Bone marrow (tissue), 2 donors: Measurements from ENCODE around the gene ECE2.

ENCODE experiments used
- DNase-seq, 2 donors: peaks; one replicate each; lab custom pipeline; 2025; lab: John Stamatoyannopoulos, UW

Gene ECE2

DNA sequence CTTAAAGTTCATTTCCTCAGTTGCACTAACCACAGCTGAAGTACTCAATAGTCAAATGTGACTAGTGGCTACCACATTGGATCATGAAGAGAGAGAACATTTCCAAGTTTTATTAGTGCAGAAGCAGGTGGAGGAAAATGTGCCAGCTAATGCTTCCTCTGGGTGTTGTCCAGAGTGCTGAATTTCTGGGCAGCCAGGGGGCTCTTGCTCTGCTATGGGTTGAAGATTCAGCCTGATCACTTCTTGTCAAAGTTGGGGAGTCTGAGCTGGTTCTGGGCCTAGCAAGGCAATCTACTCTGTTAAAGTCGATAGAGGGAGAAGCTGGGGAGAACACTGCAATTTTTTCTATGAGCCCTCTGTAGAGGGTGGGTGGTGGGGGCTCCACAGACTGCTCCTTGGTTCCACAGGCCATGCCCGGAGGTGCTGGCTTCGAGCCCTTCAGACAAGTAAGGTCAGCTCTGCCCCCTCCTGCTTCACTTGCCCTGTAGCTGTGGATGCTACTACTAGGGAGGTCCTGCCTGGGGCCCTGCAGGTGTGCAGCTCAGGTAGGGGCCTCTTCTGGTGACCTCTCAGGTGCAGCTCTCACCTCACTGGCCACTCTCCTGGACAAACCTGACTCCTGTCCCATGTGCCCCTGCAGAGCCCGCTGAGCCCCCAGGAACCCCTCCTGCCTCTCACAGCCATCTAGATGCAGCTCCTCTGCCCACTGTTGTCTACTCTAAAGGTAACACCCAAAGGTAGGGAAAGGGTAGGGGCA lies 35.3 kb upstream of the ECE2 start:
- DNase-seq = no peak

DNA sequence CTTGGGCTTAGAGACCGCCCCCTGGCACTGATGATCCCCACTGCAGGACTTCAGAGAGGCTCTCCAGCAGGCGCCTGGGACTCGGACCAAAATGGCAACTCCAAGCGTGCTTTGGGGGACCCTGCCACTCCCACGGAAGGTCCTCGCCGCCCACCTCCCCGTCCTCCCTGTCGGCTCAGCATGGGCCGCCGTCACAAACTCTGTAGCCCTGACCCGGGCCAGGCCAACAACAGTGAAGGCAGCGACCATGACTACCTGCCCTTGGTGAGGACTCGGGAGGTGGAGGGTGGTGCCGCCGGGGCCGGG lies 34.7 kb upstream of the ECE2 start:
- no peak for DNase-seq

DNA sequence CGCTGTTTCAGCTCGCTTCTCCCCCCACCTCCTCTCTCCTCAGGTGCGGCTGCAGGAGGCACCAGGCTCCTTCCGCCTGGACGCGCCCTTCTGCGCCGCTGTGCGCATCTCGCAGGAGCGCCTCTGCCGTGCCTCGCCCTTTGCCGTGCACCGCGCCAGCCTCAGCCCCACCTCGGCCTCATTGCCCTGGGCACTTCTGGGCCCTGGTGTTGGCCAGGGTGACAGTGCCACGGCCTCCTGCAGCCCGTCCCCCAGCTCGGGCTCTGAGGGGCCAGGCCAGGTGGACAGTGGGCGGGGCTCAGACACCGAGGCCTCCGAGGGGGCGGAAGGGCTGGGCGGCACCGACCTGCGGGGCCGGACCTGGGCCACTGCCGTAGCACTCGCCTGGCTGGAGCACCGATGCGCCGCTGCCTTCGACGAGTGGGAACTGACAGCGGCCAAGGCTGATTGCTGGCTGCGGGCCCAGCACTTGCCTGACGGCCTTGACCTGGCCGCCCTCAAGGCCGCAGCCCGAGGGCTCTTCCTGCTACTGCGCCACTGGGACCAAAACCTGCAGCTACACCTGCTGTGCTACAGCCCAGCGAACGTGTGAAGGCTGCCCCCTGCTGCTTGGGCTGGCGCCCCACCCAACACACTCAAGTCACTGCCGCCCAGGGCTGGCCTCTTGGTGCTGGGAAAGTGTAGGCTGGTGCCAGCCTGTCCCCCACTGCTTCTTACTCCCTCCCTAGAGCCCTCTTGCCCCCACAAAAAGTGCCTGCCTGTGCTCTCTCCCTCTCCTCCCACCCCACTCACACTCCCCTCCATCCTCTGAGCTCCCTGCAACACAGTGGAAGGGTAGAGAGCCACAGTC lies 34.1 kb upstream of the ECE2 start:
- DNase-seq = no peak

DNA sequence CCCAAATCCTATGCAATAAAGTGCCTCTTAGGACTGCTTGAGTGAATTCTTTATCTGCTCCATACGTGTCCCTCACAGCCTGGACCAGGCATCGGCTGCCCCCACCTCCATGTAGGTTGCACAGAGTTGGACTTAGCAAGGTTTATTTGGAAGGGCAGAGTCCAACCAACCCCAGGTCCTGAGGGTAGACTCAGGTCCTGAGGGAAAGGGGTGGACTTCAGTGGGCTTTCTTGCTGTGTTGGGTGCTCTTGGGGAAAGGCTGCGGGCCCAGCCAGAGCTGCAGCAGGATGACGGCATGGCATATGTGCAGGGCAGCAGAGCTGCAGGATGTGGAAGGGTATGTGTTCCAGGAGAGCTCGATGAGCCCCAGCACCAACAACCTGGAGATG lies 33.5 kb upstream of the ECE2 start:
- DNase-seq = no peak

DNA sequence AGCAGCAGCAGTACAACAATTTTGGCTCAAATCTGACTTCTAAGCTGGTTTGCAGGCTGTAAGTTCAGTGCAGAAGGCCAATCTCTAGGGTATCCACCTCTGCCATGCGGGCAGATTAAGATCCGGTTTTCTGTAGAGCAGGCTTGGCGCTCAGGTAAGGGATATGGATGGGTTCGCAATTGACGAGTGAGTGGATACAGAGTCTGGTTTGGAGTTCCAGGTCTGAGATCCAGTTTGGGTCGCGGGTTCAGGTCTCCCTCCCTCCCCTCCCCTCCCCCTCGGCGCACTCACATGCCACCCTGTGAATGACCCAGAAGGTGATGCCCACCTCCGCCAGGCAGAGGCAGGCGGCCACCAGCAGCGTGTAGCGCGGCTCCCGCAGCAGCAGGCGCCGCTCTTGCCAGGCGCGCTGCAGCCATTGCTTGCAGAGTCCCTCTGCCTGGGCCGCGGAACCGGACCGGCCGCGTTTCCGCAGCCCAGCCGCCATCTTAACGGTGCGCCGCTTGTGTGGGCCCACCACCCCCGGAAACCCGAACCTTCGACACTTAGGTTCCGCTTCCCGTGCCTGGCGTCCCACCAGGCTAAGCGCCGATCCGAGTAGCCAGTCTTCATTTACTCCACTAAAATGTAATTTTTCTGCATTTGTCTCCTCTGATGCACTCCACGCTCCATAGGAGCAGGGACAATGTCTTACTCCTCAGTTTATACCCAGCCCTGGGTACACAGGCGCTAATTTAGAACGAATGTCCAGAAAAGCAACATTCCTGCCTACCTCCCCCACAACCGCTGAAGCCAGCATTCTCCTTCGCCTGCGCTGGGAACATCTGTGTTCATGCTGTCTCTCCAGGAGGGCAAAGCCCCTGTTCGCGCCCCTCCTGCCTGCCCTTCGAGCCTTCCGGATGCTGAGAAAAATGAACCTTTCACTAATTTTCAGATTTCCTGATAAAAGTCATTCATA lies 27.1 kb upstream of the ECE2 start, which contains the start of gene ALG3:
Gene ALG3, minus strand, starts transcription at position 509 of the 958 bp plus-strand sequence. Its CDS starts 22 bp downstream, at position 487.
- DNase-seq = peak; percentile 66 to 72

DNA sequence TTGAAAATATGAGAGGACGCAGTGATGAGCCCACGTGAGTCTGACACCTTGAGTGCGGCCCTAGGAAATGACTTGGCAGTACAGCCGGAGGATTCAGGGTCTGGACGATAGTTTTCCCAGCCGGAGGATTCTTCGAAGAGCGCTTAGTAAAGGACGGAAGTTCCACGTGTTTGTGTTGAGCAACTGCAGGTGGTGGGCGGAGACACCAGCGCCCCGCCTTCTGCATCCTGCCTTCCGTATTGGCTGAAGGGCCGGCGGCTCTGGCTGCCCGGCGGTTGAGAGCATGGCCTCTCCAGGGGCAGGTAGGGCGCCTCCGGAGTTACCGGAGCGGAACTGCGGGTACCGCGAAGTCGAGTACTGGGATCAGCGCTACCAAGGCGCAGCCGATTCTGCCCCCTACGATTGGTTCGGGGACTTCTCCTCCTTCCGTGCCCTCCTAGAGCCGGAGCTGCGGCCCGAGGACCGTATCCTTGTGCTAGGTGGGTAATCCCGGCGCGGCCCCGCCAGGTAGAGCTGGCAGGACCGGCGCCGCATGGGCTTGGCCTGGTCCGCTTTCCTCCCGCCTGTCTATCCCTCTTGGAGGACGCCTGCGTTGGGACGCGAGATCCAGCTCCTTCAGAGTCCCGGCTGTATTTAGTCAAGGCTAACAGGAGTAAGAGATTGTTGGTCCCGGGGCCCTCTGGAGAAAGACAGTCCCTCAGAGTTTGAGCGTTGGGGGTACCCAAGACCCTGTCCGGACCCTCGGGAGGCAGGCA lies 26.2 kb upstream of the ECE2 start, which contains the start of gene EEF1AKMT4:
Gene EEF1AKMT4, plus strand, starts transcription at position 261 of the 755 bp plus-strand sequence. Its CDS starts 23 bp downstream, at position 284.
- peak; percentile 83 to 93 for DNase-seq

DNA sequence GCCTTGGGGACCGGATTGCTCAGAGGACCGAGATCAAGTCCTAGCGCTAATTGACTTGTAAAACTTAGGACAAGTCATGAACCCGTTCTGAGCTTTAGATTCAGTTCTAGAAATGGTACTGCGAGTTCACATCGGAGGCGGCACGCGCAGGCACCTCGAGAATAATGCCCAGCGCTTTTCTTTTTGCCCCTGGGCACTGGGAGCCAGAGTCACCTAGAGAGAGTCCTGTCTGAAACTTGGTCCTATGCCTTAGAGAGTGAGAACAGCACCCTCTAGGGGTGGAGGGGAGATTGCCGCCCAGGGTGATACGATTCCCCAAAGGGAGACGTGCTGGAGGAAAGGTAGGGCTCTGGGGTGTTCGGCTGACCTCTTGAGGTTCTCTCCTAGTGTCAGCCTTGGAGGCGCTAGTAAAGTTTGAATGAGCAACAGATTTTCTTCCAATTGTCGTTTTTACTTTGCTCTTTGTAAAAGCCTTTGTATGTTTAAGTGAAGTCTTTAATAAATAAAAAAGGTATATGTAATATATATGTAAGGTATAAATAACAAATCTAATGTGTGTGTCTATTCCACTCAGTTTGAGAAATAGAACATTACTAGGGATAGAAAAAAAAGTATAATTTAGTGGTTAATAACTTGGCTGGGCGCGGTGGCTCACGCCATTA lies 25.5 kb upstream of the ECE2 start:
- DNase-seq = peak; percentile 50 to 84

DNA sequence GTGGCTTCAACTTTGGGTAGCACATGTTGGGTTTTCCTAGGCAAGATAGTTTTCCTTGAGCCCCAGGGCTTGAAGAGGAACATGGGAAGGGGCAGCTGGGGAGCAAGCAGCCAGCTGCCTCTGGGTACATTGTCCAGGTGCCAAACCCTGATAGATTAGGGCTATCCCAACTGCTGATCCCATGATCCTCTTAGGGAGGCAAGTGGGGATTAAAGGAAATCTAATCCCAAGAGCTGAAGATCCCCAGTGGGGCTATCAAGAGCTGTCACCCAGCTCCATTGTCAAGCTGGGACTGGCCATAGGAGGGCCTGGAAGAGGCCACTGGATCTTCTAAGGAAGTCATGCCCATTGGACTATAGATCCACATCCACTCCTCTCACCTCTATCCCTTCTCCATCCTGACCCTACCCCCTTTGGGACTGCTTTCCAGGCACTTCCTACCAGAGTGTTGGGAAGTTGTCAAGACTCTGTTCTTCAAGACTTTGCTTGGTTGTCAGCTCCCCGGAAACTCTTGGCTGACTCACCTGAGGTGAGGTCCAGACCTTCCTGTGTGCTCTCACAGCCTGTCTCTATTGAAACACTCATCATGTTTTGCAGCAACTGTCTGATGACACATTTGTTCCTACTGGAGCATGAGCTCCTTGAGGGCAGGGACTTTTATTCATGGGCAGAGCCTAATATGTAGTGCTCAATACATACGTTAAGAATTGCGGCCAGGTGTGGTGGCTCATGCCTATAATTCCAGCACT lies 20.4 kb upstream of the ECE2 start:
- DNase-seq = no peak

DNA sequence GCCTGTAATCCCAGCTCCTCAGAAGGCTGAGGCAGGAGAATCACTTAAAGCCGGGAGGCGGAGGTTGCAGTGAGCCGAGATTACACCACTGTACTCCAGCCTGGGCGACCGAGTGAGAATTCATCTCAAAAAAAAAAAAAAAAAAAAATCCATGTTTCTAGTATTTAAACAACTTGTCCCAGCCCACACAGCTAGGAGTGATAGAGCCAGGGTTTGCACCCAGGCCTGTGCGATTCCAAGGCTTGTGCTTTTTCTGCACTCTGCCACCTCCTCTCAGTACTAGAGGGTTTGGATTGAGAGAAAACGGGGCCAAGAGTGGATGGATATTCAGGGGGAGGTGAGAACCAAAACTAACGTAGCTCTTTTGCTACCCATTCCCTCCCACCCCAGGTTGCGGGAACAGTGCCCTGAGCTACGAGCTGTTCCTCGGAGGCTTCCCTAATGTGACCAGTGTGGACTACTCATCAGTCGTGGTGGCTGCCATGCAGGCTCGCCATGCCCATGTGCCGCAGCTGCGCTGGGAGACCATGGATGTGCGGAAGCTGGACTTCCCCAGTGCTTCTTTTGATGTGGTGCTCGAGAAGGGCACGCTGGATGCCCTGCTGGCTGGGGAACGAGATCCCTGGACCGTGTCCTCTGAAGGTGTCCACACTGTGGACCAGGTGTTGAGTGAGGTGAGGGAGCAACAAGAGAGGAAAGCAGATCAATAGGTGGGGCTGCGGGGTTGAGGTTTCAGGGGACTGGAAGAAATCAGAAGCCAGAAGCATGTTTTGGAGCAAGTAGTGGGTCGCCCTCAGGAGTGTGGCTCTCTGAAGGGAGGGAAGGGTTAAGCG lies 18.5 kb upstream of the ECE2 start:
- no peak for DNase-seq

DNA sequence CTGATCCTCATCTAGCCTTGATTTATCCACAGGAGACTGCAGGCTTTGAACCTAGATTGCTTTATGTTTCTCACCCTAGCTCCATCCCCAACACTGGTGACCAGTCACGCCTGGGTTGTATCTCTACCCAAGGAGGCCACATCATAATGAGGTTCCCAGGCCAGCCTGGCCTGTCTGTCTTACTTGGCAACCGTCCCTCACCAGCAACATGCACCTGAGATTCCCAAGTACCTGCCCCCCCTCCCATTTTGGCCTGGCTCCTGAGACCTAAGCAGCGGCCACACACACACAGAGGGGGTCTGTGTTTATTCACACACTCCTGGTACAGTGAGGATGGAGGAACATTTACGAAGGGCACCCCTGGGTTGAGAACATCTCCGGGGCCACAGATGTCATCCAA lies 16.9 kb upstream of the ECE2 start:
- no peak for DNase-seq

DNA sequence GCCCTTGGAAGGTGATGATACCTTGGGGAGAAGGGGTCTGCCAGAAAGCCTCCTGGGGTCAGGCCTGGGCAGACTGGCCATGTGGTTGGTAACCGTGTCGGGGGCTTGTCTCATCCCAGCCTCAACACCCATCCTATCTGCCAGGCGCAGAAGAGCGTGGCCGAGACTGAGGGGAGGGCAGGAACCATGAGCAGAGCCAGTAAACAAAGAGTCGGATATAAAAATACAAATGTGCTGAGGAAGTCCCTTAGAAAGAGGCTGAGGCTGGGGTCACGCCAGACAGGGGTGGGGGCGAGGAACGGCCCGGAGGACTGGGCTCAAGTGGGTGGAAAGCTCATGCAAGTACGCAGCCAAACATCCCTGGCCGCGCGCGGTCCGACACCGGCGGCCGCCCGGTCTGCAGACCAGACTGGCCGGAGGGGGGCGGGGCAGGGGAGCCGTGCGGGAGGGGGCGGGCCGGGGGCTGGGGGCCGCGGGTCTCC lies 16.4 kb upstream of the ECE2 start:
- DNase-seq = no peak

DNA sequence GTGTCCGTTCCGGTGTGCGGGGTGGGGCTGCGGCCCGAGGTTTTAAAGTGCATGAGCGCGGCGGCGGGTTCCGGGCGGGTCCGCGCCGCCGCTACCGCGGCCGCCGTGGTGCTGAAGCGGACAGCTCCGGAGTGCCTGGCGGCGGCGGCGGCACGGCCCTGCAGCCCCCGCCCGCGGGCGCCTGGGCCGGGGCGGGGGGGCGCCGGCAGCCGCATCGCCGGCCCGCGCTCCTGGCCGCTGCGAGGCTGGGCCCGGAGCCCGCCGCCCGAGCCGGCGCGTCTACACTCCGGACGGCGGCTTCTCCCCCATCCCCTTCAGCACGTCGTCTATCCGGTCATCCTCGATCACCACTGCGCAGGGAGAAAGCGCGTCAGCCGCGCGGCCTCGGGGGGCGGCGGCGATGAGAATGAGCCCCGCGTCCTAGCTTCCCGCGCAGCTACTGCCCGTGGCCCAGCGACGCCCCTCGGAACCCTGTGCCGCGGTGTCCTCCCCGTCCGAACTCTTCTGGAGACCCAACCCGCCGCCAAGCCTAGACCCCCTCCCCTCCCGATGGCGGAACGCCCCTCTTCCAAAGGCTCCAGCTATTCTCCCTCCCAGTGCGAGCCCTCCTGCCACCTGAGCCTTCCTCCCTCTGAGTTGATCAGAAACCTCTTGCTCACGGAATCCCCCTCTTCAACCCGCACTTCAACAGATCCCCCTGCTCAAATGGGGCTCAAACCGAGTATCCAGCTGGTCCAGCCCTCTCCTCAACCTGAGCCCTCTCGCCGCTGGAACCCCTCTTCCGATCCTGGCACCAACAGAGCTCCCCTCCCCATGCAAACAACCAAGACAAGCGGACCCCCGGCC lies 15.7 kb upstream of the ECE2 start:
- no peak for DNase-seq

DNA sequence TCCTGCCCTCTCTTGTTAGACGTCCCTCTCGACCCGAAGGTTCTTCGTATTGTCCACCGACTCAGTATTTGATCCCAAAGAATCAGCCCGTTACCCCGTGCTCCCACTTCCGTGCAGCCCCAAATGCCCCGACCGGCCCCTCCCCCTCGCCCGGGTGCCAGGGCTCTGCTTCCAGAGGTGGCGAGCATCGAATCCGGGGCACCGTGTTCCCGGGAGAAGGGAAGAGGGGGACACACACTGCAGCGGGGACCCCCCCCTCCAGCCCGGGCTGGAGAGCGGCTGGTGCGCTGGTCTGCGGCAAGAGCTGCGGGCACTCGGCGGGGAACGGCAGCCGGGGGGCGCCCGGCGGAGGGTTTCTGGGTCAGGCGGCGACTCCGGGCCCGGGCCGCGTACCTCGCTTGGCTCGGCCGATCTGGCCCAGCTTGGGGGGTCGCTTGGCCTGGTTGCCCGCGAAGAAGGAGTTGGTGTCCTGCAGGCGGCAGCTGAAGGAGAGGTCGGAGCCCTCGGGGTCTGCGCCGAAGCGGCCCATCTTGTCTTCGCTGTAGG lies 15.0 kb upstream of the ECE2 start:
- no peak for DNase-seq

DNA sequence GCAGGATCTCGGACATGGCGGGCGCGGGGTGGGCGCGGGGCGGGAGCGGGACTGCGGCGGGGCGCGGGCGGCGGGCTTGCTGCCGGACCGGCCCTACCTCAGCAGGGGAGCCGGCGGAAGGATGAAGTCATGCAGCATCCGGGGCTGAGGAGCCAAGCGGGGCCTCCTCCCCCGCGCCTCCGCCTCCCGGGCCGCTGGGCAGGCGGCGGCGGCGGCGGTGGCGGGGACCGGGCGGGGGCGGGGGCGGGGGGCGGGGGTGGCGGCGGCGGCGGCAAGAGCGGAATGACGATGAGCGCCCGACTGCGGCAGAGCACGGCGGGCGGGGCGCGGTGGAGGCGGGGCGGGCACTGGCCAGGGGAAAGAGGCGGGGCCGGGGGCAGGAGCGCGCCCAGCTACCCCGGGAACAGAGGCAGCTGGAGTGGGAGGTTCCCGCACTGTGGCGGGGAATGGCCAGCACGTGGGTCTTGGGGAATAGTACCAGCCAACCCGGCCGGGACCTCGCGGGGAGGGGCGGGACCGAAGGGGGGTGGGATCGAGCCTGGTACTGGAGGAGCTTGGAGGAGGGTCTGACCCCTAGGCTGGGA lies 14.5 kb upstream of the ECE2 start, which contains the start of gene CAMK2N2:
Gene CAMK2N2, minus strand, starts transcription at position 284 of the 584 bp plus-strand sequence. Its CDS starts 268 bp downstream, at position 16.
- no peak for DNase-seq

DNA sequence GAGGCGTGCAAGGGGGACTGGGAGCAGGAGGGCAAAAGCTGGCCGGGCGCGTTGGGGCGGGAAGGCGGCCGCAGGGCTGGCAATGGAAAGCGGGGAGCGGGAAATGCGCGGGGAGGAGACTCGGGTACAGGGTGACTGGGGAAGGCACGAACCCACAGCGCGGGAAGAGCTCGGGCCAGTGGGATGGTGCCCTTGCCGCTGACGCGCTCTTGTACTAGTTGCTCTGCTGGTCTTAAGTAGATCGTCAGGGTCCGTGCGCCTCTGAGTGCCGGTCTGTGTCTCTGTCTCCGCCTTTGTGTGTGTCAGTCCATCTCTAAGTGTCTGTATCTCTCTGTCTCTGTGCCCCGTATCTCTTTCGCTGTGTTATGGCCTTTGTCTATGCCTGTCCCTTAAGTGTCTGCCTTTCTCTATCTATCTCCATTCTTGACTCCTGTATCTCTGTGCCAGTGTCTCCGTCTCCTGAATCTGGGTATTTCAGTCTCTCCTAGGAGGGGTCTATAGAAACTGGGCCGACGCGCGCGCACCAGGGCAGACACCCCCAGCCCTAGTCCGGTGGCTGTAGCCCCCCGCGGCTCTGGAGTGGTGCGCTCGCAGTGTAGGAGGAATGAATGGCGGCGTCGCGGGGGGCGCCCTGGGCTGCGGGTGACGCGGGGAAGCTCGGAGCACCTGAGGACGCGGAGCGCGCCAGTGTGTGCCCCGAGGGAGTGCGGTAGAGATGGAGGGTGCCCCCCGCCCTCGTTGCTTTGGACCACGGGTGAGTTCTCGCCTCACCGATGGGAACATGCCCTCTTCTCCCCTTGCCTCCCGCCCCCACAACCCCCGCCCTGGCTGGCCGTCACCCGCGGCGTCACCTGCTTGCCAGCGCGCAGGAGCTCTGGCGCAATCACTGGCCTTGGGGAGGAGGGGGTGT lies 13.7 kb upstream of the ECE2 start:
- DNase-seq = no peak

DNA sequence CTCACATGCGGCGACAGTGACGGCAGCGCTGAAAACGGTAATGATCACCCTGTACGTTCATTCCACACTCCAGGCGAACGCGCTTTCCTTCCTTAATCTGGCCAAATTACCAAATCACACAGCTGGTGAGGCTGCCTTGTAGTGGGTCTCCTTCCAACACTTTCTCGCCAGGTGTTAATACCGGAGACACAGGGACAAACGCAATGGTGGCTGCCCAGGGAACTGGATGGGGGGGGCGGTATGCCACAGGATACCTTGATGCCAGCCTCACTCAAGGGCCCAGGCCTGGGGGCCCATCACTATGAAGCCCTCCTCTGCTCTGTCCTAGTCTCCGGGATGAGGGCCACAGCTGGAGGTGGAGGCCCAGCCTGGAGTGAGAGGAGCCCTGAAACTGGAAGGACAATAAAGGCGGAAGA lies 13.1 kb upstream of the ECE2 start:
- no peak for DNase-seq
